Testis (tissue), 2 donors: ENCODE results near the gene BCR.

ENCODE experiments used
- POLR2A ChIP-seq: fragments of 450-650 bp; IDR thresholded peaks from one replicate; pipeline ENCODE4 v1.6.1; 2017; ENCODE audit warnings: antibody characterized with exemption, mild to moderate bottlenecking, moderate library complexity
- TF ChIP-seq, protein P1 (sequence below), 3 experiments: fragments of 450-650 bp in 2 of 3; fragments of 200-600 bp in 1 of 3; sonication (generic) in 1 of 3; IDR thresholded peaks; one replicate each; pipeline ENCODE4 v1.5.1; 2016 to 2019; ENCODE audit warnings: antibody characterized with exemption in 3 of 3, mild to moderate bottlenecking in 2 of 3, moderate library complexity in 1 of 3

- TF ChIP-seq, protein P1, sequence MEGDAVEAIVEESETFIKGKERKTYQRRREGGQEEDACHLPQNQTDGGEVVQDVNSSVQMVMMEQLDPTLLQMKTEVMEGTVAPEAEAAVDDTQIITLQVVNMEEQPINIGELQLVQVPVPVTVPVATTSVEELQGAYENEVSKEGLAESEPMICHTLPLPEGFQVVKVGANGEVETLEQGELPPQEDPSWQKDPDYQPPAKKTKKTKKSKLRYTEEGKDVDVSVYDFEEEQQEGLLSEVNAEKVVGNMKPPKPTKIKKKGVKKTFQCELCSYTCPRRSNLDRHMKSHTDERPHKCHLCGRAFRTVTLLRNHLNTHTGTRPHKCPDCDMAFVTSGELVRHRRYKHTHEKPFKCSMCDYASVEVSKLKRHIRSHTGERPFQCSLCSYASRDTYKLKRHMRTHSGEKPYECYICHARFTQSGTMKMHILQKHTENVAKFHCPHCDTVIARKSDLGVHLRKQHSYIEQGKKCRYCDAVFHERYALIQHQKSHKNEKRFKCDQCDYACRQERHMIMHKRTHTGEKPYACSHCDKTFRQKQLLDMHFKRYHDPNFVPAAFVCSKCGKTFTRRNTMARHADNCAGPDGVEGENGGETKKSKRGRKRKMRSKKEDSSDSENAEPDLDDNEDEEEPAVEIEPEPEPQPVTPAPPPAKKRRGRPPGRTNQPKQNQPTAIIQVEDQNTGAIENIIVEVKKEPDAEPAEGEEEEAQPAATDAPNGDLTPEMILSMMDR (IDR thresholded peaks at IDR 0.05) = no peak
- TF ChIP-seq POLR2A = no peak
Observed at GRCh38 chr22:23271597-23271908, 91.2 kb downstream of the BCR start.
